C4-2B (cell line): ENCODE measurements around the gene RGS19.

ENCODE experiments used
- H3K27ac ChIP-seq: fragments of 450-650 bp; 2 replicates; pipeline ENCODE4 v1.5.1; 2017
- ZFX ChIP-seq: fragments of 450-650 bp; IDR thresholded peaks from 2 replicates; pipeline ENCODE4 v1.6.1; 2017
- TF ChIP-seq, protein P1 (sequence below): fragments of 450-650 bp; conservative IDR thresholded peaks from 2 replicates; pipeline ENCODE4 v1.5.1; 2017; ENCODE audit warnings: mild to moderate bottlenecking

Gene RGS19

DNA sequence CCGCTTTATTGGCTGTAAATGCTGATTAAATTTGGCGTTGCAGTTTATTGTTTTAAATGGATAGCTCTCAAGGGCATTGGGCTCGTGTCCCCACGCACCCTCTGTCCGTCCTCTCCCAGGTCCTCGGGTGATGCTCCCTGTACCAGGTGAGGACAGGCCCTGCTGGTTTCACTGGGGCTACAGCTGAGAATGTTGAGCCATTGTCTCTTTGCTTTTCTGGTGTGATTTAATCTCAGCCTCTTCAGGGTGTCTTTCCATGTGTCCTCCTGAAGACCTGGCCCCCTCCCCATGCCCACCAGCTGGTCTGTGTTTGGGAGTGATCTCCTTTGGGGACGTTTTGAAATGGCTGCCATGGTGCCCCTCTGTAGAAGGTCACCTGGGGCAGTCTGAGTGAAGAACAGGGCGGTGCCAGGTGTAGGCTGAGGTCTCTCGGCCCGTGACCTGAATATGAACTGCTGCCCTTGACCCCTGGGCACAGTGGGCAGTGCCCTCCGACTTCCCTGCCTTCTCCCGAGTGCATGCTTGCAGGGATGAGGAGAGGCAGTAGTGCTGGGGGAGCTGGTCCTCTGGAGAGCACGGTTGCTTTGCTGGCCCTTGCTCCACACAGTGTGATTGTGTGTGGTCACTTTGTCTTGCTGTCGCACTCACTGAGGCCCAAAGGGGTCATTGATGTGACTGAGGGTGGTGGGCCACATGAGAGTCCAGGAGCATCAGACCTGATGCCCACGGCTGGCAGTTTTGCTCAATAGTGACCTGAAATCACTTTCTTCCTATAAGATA is 55.8 kb downstream of the RGS19 start:
- TF ChIP-seq, protein P1, sequence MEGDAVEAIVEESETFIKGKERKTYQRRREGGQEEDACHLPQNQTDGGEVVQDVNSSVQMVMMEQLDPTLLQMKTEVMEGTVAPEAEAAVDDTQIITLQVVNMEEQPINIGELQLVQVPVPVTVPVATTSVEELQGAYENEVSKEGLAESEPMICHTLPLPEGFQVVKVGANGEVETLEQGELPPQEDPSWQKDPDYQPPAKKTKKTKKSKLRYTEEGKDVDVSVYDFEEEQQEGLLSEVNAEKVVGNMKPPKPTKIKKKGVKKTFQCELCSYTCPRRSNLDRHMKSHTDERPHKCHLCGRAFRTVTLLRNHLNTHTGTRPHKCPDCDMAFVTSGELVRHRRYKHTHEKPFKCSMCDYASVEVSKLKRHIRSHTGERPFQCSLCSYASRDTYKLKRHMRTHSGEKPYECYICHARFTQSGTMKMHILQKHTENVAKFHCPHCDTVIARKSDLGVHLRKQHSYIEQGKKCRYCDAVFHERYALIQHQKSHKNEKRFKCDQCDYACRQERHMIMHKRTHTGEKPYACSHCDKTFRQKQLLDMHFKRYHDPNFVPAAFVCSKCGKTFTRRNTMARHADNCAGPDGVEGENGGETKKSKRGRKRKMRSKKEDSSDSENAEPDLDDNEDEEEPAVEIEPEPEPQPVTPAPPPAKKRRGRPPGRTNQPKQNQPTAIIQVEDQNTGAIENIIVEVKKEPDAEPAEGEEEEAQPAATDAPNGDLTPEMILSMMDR: no peak
- TF ChIP-seq ZFX: no peak
- no peak overlapping the region for H3K27ac ChIP-seq
